Uterus (tissue), 2 donors: ENCODE data around the gene CMC2.

Experiments used
- POLR2A ChIP-seq, 2 donors: fragments of 450-650 bp; IDR thresholded peaks; one replicate each; pipeline ENCODE4 v1.6.1; 2016; ENCODE audit warnings: antibody characterized with exemption in 2 of 2, mild to moderate bottlenecking in 1 of 2, moderate library complexity in 1 of 2
- TF ChIP-seq, protein P1 (sequence below), 4 experiments: fragments of 200-600 bp in 2 of 4; fragments of 450-650 bp in 2 of 4; sonication (generic) in 2 of 4; IDR thresholded peaks; one replicate each; pipeline ENCODE4 v1.5.1; 2016 to 2019; ENCODE audit warnings: antibody characterized with exemption in 4 of 4, mild to moderate bottlenecking in 2 of 4, moderate library complexity in 1 of 4

DNA sequence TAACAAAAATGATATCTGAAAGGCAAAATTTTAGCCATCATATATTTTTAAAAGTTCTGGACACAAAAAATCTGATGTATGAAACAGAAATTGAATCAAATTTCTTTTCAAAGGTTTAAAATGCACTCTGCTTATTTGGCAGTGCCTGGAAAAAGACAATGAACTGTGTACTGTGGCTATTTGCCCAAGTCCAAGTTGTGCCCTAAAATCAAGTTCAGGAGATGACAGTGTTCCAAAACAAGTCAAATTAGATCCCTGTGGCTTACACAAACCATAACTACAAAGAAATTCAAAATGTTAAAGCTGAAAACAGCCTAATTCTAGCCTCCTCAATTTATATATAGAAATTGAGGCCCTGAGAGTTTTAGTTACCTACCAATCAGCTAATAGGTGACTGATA is 25.6 kb downstream of the CMC2 start:
- TF ChIP-seq, protein P1, sequence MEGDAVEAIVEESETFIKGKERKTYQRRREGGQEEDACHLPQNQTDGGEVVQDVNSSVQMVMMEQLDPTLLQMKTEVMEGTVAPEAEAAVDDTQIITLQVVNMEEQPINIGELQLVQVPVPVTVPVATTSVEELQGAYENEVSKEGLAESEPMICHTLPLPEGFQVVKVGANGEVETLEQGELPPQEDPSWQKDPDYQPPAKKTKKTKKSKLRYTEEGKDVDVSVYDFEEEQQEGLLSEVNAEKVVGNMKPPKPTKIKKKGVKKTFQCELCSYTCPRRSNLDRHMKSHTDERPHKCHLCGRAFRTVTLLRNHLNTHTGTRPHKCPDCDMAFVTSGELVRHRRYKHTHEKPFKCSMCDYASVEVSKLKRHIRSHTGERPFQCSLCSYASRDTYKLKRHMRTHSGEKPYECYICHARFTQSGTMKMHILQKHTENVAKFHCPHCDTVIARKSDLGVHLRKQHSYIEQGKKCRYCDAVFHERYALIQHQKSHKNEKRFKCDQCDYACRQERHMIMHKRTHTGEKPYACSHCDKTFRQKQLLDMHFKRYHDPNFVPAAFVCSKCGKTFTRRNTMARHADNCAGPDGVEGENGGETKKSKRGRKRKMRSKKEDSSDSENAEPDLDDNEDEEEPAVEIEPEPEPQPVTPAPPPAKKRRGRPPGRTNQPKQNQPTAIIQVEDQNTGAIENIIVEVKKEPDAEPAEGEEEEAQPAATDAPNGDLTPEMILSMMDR (IDR thresholded peaks at IDR 0.05), result no peak
- no peak for TF ChIP-seq POLR2A (IDR thresholded peaks at IDR 0.05)
